NB4 (cell line): ENCODE data around the gene ADGRL4.
A peak's percentile ranks its signal among the peaks of the same experiment; 100 is the strongest.

Source experiments
- DNase-seq: peaks from one replicate; pipeline ENCODE4 v3.0.0; 2010; ENCODE audit warnings: low read depth
- H3K4me3 ChIP-seq: one replicate; pipeline ENCODE4 v1.5.1; 2011; ENCODE audit warnings: mild to moderate bottlenecking, low read depth, low read length, moderate library complexity
- CTCF ChIP-seq: IDR thresholded peaks from one replicate; pipeline ENCODE4 v1.5.1; 2012; ENCODE audit warnings: low read depth, low read length
- MYC ChIP-seq: IDR thresholded peaks from 2 replicates; pipeline ENCODE4 v1.6.1; 2011; ENCODE audit warnings: low read depth, low read length
- POLR2A ChIP-seq: IDR thresholded peaks from 2 replicates; pipeline ENCODE4 v1.6.1; 2011; ENCODE audit warnings: mild to moderate bottlenecking; ENCODE audit not compliant: insufficient read length; ENCODE audit errors: extremely low read depth
- TF ChIP-seq, protein P1 (sequence below): IDR thresholded peaks from 2 replicates; pipeline ENCODE4 v1.6.1; 2011; ENCODE audit warnings: low read depth, low read length

Gene ADGRL4

DNA sequence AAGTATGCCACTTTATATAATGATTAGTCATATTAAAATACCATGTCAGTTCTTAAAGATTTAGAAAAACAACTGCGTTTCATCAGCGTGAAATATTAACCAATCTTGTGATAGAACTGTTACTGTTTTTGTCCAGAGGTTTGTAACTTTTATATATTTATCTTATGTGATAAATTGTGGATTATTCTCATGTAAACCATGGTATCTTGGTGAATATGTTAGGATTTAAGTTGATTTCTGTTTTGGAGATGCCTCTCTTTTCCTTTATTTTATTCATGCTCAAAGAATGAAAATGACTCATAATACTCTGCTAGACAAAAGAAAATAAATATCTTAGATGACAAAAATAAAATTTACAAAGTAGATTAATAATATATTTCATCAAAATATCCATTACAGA is 88.4 kb downstream of the ADGRL4 start:
- no peak for DNase-seq
- TF ChIP-seq CTCF: no peak
- TF ChIP-seq, protein P1, sequence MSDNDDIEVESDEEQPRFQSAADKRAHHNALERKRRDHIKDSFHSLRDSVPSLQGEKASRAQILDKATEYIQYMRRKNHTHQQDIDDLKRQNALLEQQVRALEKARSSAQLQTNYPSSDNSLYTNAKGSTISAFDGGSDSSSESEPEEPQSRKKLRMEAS: no peak
- no peak for TF ChIP-seq MYC
- no peak for TF ChIP-seq POLR2A
- H3K4me3 ChIP-seq: no peak overlapping the region

- H3K4me3 ChIP-seq: no peak overlapping the region
- no peak for DNase-seq
- no peak for TF ChIP-seq MYC
- TF ChIP-seq, protein P1: no peak
- no peak for TF ChIP-seq POLR2A
- TF ChIP-seq CTCF: no peak
Measured at GRCh38 chr1:78916986-78917385, 89.5 kb downstream of the ADGRL4 start.

DNA sequence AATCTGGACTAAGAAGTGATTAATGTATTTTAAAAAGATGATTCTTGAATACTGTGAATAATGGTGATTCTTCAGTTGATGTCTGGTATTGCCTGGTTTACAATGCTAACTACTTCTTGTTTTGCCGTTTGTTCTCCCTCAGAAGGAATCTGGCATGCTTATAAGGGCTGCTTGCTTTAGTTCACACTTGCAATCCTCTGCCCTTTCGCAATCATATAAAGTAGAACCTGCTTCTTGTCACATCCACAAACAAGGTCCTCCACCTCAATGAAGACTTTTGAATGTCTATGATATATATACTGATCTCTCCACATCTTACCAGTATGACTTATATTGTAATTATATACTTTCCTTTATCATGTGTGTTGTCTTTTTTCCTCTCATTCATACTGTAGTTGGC is 92.6 kb downstream of the ADGRL4 start:
- DNase-seq: peak; percentile 12
- H3K4me3 ChIP-seq: no peak overlapping the region
- TF ChIP-seq, protein P1: no peak

- TF ChIP-seq MYC: no peak
- no peak for TF ChIP-seq POLR2A
- no peak for TF ChIP-seq CTCF
- TF ChIP-seq, protein P1: no peak
- peak; percentile 63 for DNase-seq
- no peak overlapping the region for H3K4me3 ChIP-seq
Measured at GRCh38 chr1:78911956-78912880, 94.3 kb downstream of the ADGRL4 start.

DNA sequence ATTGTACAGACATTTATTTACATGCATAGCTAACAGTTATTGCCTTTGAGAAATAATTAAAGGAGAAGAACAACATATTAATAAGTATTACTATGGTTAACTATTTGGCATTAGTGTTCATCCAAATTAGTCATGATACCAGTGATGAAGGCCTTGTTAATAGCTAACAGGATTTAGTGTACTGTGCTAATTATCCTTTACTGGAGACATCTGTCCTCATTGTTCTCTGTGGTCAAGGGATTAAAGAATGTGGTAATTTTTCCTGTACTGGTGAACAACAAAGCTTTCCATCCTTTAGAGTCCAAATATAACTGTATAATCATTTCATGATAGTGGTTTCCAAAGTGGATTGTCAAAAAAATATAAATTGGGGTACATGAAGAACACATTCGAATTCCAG is 103.9 kb downstream of the ADGRL4 start:
- TF ChIP-seq, protein P1: no peak
- TF ChIP-seq MYC (no peak), POLR2A (no peak), CTCF (no peak)
- H3K4me3 ChIP-seq: no peak overlapping the region
- no peak for DNase-seq

DNA sequence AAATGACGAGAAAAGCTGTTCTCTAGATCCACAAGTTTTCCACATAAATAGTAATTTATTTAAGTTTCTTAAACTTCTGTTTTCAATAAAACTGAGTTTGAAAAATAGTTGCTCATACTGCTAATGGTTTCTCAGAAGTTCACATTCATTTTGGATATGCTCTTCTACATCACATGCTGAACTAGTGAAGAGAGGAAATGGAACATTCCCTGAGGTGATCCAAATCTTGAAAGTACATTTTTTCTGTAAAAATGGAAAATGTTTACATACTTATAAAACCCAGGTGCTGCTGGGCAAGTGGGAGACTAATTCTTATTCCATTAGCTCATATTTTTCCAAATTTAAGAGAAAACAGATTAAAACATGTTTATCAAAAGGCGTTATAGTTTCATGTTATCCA is 111.7 kb downstream of the ADGRL4 start:
- TF ChIP-seq POLR2A: no peak
- TF ChIP-seq MYC: no peak
- TF ChIP-seq, protein P1: no peak
- no peak for DNase-seq

More for the DNA sequence above, 111.7 kb downstream of the ADGRL4 start:
- H3K4me3 ChIP-seq: no peak overlapping the region
